ENCODE results near the gene PELI3. TPM values are rescaled to one million over a fixed set of nuclear protein-coding genes. Genes with fewer than 3 reads are reported as not detected.

Gene PELI3
- total and polyA plus RNA-seq, 10 of the 15 experiments (the other 5 are each of a cell fraction or from before 2014, with no cell fraction given) = 0.14 to 1.5 (median 0.66) TPM

DNA sequence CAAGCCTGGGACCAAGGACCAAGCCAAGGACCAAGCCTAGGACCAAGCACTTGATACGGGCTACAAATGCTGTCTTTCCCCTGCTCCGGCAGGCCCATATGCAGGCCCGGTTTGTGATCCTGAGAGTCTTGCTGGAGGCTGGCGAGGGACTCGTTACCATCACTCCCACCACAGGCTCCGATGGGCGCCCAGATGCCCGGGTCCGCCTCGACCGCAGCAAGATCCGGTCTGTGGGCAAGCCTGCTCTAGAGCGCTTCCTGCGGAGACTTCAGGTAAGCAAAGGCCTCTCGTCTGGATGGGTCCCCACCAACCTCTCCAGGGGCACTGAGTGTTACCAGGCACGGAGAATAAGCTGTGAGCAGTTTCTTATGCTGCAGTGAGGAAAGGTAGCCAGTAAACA is 30.5 kb downstream of the PELI3 start:
- CTCF ChIA-PET = no interaction called here
- TF ChIP-seq, protein P1, sequence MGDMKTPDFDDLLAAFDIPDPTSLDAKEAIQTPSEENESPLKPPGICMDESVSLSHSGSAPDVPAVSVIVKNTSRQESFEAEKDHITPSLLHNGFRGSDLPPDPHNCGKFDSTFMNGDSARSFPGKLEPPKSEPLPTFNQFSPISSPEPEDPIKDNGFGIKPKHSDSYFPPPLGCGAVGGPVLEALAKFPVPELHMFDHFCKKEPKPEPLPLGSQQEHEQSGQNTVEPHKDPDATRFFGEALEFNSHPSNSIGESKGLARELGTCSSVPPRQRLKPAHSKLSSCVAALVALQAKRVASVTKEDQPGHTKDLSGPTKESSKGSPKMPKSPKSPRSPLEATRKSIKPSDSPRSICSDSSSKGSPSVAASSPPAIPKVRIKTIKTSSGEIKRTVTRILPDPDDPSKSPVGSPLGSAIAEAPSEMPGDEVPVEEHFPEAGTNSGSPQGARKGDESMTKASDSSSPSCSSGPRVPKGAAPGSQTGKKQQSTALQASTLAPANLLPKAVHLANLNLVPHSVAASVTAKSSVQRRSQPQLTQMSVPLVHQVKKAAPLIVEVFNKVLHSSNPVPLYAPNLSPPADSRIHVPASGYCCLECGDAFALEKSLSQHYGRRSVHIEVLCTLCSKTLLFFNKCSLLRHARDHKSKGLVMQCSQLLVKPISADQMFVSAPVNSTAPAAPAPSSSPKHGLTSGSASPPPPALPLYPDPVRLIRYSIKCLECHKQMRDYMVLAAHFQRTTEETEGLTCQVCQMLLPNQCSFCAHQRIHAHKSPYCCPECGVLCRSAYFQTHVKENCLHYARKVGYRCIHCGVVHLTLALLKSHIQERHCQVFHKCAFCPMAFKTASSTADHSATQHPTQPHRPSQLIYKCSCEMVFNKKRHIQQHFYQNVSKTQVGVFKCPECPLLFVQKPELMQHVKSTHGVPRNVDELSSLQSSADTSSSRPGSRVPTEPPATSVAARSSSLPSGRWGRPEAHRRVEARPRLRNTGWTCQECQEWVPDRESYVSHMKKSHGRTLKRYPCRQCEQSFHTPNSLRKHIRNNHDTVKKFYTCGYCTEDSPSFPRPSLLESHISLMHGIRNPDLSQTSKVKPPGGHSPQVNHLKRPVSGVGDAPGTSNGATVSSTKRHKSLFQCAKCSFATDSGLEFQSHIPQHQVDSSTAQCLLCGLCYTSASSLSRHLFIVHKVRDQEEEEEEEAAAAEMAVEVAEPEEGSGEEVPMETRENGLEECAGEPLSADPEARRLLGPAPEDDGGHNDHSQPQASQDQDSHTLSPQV (IDR thresholded peaks at IDR 0.05) = no peak
- TF ChIP-seq, protein P2, sequence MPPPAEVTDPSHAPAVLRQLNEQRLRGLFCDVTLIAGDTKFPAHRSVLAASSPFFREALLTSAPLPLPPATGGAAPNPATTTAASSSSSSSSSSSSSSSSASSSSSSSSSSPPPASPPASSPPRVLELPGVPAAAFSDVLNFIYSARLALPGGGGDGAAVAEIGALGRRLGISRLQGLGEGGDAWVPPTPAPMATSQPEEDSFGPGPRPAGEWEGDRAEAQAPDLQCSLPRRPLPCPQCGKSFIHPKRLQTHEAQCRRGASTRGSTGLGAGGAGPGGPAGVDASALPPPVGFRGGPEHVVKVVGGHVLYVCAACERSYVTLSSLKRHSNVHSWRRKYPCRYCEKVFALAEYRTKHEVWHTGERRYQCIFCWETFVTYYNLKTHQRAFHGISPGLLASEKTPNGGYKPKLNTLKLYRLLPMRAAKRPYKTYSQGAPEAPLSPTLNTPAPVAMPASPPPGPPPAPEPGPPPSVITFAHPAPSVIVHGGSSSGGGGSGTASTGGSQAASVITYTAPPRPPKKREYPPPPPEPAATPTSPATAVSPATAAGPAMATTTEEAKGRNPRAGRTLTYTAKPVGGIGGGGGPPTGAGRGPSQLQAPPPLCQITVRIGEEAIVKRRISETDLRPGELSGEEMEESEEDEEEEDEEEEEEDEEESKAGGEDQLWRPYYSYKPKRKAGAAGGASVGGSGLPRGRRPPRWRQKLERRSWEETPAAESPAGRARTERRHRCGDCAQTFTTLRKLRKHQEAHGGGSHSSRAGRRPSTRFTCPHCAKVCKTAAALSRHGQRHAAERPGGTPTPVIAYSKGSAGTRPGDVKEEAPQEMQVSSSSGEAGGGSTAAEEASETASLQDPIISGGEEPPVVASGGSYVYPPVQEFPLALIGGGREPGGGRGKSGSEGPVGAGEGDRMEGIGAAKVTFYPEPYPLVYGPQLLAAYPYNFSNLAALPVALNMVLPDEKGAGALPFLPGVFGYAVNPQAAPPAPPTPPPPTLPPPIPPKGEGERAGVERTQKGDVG (CRISPR knock-in tag; IDR thresholded peaks at IDR 0.05) = no peak
- TF ChIP-seq IKZF2 (IDR thresholded peaks at IDR 0.05) (no peak), MEF2B (IDR thresholded peaks at IDR 0.05; ENCODE audit: partially characterized antibody, poor library complexity, severe bottlenecking) (no peak), CHD2 (IDR thresholded peaks at IDR 0.05; ENCODE audit: borderline replicate concordance, low read depth, low read length) (no peak), STAT3 (IDR thresholded peaks at IDR 0.05; ENCODE audit: low read depth, low read length) (no peak), PAX8 (IDR thresholded peaks at IDR 0.05) (no peak), ZNF217 (IDR thresholded peaks at IDR 0.05) (no peak)
- TF ChIP-seq, protein P3, sequence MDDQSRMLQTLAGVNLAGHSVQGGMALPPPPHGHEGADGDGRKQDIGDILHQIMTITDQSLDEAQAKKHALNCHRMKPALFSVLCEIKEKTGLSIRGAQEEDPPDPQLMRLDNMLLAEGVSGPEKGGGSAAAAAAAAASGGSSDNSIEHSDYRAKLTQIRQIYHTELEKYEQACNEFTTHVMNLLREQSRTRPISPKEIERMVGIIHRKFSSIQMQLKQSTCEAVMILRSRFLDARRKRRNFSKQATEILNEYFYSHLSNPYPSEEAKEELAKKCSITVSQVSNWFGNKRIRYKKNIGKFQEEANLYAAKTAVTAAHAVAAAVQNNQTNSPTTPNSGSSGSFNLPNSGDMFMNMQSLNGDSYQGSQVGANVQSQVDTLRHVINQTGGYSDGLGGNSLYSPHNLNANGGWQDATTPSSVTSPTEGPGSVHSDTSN (IDR thresholded peaks at IDR 0.05; ENCODE audit: insufficient replicate concordance, low read depth, low read length) = no peak
- TF ChIP-seq, protein P4, sequence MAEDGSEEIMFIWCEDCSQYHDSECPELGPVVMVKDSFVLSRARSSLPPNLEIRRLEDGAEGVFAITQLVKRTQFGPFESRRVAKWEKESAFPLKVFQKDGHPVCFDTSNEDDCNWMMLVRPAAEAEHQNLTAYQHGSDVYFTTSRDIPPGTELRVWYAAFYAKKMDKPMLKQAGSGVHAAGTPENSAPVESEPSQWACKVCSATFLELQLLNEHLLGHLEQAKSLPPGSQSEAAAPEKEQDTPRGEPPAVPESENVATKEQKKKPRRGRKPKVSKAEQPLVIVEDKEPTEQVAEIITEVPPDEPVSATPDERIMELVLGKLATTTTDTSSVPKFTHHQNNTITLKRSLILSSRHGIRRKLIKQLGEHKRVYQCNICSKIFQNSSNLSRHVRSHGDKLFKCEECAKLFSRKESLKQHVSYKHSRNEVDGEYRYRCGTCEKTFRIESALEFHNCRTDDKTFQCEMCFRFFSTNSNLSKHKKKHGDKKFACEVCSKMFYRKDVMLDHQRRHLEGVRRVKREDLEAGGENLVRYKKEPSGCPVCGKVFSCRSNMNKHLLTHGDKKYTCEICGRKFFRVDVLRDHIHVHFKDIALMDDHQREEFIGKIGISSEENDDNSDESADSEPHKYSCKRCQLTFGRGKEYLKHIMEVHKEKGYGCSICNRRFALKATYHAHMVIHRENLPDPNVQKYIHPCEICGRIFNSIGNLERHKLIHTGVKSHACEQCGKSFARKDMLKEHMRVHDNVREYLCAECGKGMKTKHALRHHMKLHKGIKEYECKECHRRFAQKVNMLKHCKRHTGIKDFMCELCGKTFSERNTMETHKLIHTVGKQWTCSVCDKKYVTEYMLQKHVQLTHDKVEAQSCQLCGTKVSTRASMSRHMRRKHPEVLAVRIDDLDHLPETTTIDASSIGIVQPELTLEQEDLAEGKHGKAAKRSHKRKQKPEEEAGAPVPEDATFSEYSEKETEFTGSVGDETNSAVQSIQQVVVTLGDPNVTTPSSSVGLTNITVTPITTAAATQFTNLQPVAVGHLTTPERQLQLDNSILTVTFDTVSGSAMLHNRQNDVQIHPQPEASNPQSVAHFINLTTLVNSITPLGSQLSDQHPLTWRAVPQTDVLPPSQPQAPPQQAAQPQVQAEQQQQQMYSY (CRISPR knock-in tag; IDR thresholded peaks at IDR 0.05) = no peak

More for the DNA sequence above, 30.5 kb downstream of the PELI3 start:
- Histone ChIP-seq H3K27ac (ENCODE audit: control insufficient read depth, insufficient read depth) (no peak overlapping the region), H3K79me2 (ENCODE audit: control insufficient read depth, insufficient read depth, low read length) (no peaks in the 10 kb centered on the region), H3K36me3 (ENCODE audit: control insufficient read depth in 2 of 2, insufficient read depth in 2 of 2, low read length in 1 of 2) (peaks cover 7 to 22% of the 10 kb centered on the region in 2 experiments; a peak in 3 of 4 replicates), H3K27me3 (replicated peaks in 1 of 2; ENCODE audit: control insufficient read depth in 2 of 2, insufficient read depth in 2 of 2, low read length in 1 of 2) (no peaks in the 10 kb centered on the region), H3K4me1 (ENCODE audit: control insufficient read depth, insufficient read depth, low read length) (no peaks in the 10 kb centered on the region), H3K9me3 (replicated peaks; ENCODE audit: control insufficient read depth, insufficient read depth, low read length) (no peaks in the 10 kb centered on the region), H4K20me1 (ENCODE audit: control insufficient read depth, insufficient read depth) (no peaks in the 10 kb centered on the region), H3K4me3 (no peak overlapping the region), H3K4me2 (ENCODE audit: control insufficient read depth, insufficient read depth) (no peak overlapping the region), H2AFZ (ENCODE audit: control insufficient read depth, low read depth, low read length) (no peak overlapping the region), H3K9ac (ENCODE audit: control insufficient read depth, insufficient read depth, low read length) (no peak overlapping the region)
- 90% methylated on average over 16 of the region's 16 CpGs for WGBS (ENCODE audit: insufficient coverage, insufficient replicate concordance, low lambda C conversion rate, missing lambda C conversion rate)
- intact Hi-C loops (cut with micrococcal nuclease; ENCODE audit: unreplicated experiment) (no loop called here), in situ Hi-C loops (cut with MboI) (no loop called here)
- no peak for ATAC-seq
- ChIA-PET POLR2A (interaction anchor here (0.6 kb wide), 1 partner anchor 311 kb away, joined by 3 read pairs; no protein-coding TSS in a partner anchor), RAD21 (ENCODE audit: unreplicated experiment) (no interaction called here), SMC1A (ENCODE audit: uncharacterized antibody, unreplicated experiment) (no interaction called here)
- DNase-seq (ENCODE audit: low read depth, low spot score) = no peak
- no peak for FAIRE-seq
- BruUV-seq (replicated peaks) = no TSS peak

Data from GM12878 (cell line).